ENCODE results near the gene RAC3.

- TF ChIP-seq EZH2phosphoT487 (IDR thresholded peaks at IDR 0.05; ENCODE audit: borderline replicate concordance) (no peak), CTCF (IDR thresholded peaks at IDR 0.05 in 2 of 3, conservative IDR thresholded peaks at IDR 0.05 in 1 of 3; ENCODE audit: borderline replicate concordance in 1 of 3, insufficient read depth in 1 of 3, low read depth in 2 of 3, low read length in 2 of 3) (no peak), FOSL1 (IDR thresholded peaks at IDR 0.05; ENCODE audit: low read depth) (no peak)
These were observed 33.7 kb downstream of the RAC3 start for GRCh38 chr17:82065193-82065637.
